GM19193 (cell line): Measurements from ENCODE around the gene MITF.

Experiments used
- POLR2A ChIP-seq: IDR thresholded peaks from 4 replicates; pipeline ENCODE4 v1.6.1; 2011; ENCODE audit not compliant: insufficient read depth, insufficient read length; ENCODE audit errors: extremely low read depth

MITF gene

DNA sequence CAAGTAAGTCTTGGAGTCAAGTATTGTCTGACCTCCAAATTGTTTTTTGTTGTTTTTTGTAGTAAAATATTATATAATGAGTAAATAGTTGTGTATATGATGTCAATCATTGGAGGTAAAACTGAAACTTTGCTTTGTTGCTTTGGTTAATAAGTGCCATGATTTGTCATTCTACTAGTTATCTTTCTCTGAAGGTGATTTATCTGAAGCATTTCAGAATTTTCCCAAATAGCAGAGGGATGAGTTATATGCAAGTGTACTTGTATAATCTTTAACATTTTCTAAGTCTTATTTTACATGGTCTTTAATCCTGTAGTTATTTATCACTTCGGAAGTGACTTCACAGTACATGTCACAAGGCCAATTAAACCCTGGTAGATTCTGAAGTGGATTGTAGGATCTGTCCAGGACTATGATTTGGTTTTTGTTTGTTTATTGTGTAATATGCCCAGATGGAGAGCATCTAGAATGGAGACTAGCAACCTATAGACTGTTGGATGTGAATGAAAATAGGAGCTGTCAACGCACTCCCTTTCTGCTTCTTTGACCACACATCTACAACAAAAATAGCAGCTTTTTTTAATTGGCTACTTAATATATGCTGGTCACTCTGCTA lies 167.2 kb downstream of the MITF start:
- TF ChIP-seq POLR2A: no peak

DNA sequence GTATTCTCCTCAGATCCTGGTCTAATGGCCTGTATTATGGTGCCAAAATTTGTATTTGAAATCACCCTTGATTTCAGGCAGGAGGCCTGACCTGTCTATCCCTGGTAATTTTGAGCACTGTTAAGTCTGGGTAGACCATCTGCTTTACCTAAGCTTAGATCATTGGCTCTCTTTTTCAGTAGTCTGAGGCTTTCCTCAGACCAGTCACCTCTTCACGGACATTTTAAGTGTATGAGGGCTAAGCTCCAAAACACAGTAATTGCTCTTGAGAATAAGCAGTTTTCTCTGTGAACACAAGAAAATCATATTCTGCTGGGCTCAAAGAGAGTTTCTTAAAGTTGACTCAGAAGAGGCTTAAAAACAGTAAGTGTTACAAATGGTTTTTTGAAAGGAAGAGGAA lies 168.3 kb downstream of the MITF start:
- TF ChIP-seq POLR2A: no peak

DNA sequence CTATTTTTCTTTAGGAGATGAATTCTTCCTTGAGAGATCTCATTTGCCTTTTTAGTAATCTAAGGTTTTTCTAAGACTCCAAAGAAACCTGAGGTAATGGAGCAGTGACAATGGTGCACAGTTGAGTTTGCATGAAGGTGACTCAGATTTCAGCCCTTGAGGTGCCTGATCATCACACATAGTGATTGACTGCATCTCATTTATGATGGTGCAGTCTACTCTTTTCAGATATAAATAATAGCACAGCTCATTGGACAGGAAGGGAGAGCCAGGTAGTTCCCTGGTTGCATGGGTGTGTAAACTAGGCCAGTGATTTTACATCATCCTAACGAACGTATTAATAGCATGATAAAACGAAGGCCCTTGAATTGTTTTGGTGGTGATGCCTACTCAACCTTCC lies 174.2 kb downstream of the MITF start:
- TF ChIP-seq POLR2A: no peak

DNA sequence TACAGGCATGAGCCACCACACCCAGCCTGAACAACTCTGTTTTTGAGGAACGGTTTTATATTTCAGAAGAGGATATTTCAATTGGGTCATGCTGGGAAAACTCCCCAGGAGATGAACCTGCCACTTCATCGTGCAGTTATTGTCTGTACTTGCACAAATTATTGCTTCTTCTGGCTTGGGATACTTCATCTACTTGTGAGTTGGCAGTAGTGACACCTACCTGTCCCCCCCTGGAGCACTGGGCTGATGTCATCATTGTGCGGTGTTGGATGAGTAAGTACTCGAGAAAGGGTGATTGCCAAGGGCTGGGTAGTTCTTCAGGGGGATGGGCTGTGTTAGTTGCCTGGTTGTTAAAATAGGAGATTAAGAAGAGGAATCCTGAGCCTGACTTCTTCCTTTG lies 175.1 kb downstream of the MITF start:
- no peak for TF ChIP-seq POLR2A

DNA sequence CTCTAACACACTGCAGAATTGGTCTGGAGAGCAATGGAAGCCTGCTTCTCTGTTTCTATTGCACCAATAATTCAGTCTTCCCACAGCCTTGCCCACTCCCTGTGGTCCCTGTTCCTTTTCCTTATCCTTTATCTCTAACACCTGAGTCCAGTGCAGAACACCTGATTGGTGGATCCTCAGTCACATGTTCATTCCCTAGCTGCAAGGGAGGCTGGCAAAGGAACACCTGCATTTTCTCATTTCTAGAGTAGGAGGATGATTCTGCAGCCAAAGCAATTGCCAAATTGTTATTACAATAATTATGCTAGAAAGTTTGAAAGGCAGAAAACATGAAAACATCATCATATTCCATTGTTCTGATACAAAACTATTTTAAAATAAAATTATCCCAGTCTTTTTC lies 176.5 kb downstream of the MITF start:
- no peak for TF ChIP-seq POLR2A

DNA sequence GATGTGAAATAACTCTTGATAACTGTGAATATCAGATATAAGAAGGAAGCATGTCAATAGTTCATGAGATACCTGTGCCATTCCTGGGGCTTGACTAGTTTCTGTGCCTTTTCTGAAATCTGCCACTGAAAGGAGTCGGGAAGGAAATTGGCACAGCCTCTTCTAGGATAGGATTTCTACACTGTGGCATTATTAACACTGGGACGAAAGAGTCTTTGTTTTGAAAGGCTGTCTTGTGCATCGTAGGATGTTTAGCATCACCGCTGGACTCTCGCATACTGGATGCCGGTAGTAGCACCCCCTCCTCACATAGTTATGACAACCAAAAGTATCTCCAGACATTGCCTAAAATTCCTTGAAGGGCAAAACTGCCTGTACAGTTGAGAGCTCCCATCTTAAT lies 182.4 kb downstream of the MITF start:
- no peak for TF ChIP-seq POLR2A

DNA sequence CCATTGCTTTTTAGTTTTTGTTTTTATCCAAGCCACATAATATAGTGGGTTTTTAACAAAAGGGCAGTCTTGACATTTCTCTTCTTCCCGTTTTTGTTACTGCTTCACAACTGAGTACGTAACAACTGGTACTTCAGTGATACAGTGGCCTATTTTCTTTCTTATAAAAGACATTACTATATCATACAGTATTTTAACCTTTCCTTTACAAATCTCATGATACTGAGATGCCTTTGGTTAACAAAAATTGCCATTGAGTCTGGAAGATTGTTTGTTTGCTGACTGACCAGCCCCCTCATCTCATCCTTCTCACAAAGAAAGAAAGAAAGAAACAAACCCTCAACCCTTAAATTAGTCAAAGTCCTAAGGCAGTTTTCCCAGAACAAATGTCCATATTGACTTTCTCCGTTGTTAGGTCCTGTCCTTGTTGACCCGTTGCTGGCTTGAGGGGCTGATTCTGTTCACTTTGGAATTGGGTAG lies 183.3 kb downstream of the MITF start:
- TF ChIP-seq POLR2A: no peak

DNA sequence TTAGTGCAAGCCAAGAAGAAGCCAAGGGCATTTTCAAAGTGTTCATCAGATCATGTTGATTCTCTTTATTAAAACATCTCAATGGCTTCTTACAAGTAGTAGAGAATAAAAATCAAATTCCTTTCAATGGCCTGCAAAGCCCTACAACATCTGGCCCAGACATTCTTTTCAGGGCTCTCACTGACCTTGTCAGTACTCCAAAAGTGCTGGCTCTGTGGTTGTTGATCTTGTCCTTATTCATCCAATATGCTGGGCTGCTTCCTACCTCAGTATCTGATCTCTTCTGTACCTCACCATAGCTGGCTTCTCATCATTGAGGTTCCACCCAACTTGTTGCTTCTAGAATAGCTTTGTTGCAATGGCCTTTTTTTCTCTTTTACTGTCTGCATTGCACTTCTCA lies 186.2 kb downstream of the MITF start:
- no peak for TF ChIP-seq POLR2A

DNA sequence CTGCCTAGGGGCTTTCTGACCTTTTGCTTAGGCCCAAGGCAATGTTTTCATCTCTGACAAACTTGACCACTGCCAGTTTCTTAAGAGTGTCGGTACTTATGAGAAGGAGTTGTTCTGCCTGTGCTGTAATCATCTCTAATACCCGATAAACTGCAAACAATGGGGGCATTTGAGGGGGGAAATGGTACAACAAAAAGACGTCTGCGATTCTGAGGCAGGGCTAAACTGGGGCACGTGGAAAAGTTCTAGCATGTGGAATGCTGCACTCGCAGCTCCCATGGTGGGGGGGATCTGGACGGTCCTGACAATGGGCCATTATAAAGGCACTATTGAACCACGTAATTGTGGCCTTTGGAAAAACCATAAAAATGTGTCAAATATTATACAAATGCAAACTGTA lies 187.1 kb downstream of the MITF start:
- no peak for TF ChIP-seq POLR2A

DNA sequence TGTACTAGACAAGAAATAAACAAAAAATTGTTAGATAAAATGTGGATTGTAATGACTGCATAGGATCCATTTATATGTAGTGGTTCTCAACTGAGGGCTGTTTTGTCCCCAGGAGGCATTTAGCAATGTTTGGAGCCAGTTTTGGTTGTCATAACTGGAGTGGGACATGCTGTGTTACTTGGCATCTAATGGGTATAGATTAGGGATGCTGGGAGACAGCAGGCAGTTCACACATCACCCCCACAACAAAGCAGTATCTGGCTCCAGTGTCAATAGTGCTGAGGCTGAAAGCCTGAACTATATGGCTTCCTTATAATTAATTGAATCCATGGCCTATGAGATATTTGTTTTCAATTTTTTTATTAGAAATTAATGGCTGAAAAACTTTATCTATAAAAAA lies 188.3 kb downstream of the MITF start:
- no peak for TF ChIP-seq POLR2A

DNA sequence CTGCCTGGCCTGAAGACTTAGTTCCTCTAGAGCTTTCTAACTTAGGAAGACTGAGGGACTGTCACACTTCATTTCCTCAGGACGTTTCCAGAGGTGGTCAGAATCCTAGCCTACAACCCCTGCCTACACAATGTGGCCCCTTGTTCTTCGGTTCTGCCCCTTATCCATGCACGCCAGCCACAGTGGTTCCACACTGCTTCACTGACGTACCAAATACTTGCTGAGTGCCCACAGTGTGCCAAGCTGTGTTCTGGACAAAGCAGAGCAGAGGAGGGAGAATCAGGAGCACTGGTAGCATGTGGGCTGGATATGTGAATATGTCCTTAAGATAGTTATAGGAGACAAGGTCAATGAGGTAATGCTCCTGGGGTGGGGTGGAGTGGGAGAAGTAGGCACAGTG lies 189.8 kb downstream of the MITF start:
- TF ChIP-seq POLR2A: no peak

DNA sequence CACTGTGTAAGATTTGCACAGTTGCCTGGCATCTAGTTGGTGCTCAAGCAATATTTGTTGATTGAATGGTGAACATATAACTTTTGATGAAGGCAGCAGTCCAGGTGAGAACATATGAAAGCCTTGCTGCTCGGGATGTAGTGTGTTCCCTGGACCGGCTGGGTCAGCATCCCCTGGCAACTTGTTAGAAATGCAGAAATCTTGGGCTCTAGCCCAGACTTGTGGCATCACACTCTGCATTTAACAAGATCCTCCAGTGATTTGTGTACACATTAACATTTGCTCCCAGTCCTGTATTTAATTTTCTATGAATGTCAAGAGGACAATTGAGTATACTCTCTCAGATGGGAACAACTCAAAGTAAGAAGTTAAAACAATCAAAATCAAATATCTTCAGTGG lies 191.3 kb downstream of the MITF start:
- TF ChIP-seq POLR2A: no peak

DNA sequence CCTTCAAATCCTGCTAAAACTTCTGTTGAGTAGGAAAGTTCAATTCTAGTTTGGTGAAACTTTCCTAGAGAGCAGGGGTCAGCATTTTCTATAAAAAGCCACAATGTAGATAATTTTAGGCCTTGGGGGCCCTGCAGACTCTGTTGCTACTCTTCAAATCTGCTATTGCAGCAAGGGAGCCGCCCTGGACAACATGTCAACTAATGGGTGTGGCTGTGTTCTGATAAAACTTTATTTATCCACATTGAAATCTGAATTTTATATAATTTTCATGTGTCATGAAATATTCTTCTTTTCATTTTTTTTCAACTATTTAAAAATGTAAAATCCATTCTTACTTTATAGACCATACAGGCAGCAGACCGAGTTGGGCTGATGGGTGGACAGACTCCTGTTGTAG lies 192.8 kb downstream of the MITF start:
- TF ChIP-seq POLR2A: no peak

DNA sequence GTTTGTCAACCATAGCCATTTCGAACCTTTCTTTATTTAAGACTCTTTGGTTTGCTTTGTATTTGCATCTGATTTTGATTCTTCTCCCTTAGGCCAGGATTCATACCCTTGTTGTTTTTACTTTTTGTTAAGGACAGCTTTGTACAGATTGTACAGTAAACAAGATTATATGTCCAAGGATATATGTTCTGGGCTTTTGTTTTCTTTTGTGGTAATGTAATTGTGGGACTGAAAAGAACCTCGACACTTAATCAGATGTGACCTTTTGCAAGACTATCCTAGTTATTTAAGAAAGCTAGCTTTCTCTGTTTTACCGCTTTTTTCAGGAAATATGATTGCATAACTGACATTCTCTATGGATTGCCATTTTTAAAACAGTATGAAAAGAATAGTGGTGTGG lies 193.2 kb downstream of the MITF start:
- no peak for TF ChIP-seq POLR2A

DNA sequence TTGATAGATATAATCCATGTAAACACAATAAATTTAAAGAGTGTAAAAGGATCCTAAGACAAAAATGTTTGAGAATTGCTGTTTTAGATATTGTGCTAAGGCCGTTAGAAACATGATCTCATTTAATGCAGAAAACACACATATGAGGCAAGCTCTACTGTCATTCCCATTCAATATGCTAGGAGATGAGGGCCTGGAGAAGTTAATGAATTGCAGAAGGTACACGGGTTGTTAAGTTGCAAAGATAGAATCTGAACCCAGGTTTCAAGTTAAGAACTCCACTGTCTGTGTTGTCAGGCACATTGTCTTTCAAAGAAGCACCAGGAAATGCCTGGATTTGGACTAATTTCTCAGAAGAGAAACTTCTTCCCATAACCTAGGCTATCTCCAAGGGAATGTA lies 195.1 kb downstream of the MITF start:
- no peak for TF ChIP-seq POLR2A

DNA sequence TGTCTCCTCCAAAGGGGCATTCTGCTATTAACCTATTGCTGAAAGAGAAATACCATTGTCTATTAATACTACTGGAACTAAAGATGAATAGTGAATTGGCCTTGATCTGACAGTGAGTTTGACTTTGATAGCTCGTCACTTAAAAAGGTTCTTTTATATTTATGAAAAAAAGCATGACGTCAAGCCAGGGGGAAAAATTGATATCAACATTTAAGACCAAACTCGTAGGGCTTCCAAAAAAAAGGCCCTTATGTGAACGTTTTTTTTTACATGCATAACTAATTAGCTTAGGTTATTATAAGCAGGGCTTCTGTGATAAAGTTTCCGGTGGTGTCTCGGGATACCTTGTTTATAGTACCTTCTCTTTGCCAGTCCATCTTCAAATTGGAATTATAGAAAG lies 197.0 kb downstream of the MITF start:
- TF ChIP-seq POLR2A: no peak

DNA sequence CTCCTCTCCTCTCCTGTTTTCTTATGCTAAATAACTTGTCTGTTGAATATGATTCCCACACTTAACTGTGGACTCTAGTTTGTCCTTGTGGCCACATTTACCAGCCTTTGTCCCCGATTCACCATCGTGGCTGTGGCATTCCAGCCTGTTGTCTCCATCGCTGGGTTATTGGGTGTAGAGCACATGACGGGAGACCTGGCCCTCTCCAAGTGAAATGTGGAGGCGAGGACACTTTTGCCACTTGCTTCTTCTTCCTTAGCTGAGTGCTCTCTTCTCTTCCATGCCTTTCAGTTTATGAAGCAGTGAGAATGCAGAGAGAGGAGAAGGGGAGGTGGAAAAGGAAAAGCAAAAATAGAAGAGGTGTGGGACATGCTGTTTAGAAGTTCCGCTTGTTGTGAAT lies 198.8 kb downstream of the MITF start:
- no peak for TF ChIP-seq POLR2A

DNA sequence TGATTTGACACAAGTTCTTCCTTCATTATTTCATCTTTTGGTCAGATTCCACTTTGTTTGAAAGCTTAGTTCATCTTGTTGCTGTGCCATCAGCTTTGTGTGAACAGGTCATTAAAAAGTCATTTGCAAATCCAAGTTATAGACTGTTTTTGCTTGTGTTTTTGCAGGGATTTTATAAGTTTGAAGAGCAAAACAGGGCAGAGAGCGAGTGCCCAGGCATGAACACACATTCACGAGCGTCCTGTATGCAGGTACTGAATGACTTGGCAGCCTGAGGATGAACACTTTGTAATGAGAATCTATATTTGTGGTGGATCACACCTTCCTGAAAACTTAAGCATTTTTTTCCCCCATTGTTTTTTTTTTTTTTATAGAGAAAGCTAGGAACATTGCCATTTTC lies 199.7 kb downstream of the MITF start:
- no peak for TF ChIP-seq POLR2A

DNA sequence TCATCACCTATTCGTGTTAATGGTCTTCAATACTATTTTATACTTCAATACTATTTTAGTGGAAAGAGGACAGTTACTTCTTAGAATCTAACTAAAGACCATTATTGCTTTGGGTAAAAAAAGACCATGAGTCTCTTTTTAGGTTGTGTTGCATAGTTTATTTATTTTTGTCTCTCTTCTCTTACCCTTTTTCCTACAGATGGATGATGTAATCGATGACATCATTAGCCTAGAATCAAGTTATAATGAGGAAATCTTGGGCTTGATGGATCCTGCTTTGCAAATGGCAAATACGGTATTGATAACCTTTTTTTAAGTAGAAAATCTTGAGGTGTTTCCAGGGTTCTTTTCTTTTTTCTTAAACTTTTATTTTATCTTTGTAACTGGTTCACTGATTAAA lies 201.8 kb downstream of the MITF start:
- TF ChIP-seq POLR2A: no peak
